Raji (cell line): ENCODE data around the gene MTA1.

Experiments
- POLR2A ChIP-seq: IDR thresholded peaks from 2 replicates; pipeline ENCODE4 v1.6.1; 2011; ENCODE audit warnings: low read depth, low read length, control low read depth; ENCODE audit not compliant: insufficient read depth

MTA1 gene

DNA sequence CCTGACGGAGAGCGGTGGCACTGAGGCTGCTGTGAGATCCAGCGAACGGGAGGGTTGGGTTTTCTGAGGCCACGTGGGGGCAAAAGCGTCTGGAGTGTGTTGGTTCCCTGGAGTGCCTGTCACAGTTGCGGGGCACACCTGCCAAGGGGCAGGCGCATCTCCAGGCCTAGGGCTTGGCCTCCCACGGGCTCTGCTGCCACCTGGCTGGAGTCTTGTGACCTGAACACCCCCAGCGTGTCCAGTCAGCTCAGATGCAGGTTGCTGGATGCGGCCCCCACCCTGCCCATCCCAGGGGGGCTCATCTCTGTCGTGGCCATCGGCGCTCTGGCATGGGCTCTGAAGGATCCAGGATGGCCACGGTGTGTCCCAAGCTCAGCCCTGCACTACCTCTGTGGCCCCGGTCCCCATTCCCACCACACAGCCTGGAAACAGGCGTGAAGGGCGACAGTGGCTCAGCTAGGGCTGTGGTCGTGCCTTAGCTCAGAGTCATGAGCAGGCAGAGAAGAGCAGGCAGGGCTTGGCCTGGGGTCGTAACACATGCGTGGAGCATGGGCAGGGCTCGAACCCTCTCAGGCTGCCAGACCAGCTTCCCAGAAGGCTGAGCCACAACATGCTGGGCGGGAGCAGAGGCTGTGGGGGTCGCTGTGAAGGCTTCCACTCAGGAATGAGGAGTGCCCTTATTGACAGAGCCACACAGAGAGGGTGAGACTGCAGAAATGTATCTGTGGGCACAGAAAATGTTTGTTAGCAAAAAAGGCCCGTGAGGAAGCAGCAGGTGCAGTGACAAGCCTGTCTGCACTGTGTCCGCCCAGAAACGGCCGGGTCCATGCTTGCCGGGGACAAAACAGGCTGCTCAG is 31.5 kb downstream of the MTA1 start:
- no peak for TF ChIP-seq POLR2A

DNA sequence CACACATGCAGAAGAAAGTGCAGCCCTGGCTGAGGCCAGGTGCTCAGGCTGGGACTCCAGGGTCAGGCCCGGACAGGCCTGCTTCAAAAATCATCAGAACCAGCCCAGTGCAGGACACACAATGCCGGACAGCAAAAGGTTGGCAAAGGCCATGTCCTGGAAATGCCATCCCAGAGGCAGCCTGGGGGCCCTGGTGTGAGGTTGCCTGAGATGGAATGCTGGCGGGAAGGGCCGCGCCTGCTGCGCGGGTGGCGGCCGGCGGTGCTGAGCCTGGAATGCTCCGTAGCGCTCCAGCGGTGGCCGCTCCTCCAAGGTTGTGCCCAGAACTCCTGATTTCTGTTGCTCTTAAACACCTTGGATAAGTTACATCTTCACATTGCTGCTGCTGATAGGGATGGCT is 33.3 kb downstream of the MTA1 start:
- TF ChIP-seq POLR2A = no peak

DNA sequence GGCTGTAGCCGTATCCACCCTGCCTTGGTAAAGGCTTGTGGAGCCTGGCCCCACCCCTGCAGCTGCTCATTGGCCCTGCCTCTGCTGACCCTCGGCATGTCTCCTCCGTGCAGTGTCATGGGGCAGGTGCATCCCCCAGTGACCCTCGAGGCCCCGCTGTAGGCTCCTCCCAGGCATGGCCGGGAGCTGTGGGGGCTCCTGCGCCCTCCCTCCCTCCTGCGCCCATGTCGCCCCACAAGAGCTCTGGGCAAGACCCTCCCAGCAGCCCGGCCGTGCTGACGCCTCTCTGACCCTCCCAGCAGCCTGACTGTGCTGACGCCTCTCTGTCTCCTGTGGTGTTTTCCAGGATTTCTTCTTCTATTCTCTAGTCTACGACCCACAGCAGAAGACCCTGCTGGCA is 34.2 kb downstream of the MTA1 start:
- TF ChIP-seq POLR2A = no peak

DNA sequence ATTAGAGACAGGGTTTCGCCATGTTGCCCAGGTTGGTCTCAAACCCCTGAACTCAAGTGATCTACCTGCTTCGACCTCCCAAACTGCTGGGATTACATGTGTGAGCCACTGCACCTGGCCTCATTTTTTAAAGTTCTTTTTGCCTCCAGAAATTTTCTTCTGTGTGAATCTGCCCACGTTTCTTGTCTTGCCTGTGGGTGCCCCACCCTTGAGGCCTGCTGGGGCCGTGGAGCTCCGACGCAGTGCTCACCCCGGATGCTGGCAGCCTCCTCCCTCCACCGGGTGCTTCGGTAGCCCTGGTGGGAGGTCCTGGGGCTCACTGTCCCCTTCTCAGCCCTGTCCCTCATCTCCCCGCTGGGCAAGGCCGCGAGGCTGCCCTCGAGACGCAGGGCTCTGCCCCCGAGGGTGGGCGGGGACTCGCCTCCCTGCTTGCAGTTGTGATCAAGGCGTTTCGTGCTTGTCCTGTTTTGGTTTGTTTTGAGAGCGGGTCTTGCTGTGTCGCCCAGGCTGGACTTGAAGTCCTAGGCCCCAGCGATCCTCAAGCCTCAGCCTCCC is 35.5 kb downstream of the MTA1 start:
- no peak for TF ChIP-seq POLR2A

DNA sequence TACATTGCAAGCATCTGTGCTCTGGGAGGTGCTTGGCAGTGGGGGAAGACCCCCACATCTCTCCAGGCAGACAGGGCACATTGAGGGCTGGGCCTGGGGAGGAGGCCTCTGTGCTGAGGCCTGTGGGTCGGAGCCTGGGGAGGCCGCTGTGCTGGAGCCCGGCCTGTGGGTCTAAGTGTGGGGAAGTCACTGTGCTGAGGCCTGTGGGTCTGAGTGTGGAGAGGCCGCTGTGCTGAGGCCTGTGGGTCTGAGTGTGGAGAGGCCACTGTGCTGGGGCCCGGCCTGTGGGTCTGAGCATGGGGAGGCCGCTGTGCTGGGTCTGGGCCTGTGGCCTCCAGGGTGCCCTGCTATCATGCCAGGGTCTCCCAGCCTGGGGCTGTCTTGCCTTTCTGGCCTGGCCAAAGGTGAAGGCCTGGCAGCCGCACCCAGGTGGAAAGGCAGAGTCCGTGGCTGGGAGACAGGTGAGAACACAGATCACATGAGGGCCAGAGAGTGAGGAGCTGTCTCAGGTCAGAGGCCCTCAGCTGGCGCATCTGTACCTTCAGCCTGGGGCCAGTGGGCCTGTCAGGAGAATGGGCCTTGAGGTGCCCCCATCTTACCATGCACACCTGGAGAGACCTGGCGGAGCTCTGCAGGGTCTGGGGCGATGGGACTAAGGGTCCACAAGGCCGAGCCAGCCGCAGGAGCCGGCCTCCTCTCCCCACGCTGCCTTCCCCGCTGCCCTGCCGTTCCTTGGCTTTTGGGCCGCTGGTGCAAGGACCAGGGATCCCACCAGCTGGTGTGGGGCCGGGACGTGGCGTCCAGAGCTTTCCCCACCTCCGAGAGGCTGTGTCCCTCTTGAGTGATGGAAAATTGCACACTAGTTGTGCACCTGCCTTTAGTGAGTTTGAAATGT is 36.4 kb downstream of the MTA1 start:
- no peak for TF ChIP-seq POLR2A

DNA sequence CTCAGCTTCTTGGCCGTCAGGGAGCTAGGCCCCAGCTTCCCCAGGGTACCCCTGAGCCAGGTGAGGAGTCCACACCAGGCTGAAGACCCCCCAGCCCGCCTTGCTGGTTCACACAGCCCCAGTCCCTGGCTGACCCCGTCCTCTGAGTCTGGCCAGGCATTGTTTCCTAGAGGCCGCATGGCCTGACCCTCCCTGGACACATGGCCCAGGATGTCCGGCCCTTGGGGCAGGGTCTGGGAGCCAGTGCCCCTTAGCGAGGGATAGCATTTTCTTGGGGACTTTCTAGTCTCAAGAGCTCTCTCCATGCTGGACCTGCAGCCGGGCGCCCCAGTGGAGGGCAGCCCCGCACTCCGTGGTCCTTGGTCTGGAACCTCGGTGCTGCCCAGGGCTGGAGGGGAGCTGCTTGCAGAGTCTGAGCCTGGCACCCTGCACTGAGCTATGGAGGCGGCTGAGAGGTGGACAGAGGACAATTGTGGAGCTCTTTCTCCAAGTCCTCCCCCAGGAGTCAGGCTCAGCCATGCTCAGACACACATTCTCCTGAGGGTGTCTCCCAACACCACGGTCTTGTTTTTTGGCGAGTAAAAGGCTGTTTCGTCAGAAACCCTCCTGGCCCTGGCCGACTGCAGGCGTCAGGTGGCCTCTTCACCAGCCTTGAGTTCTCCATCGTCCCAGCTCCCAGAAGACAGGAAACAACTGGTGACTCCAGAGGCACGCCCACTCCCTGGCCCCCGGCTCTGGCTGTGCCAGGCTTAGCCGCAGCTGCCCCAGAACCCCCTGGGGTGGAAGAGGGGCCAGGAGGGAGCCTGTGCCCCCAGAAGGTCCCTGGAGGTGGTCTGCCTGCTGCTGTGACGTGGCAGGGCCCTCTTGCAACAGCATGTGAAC is 37.4 kb downstream of the MTA1 start:
- no peak for TF ChIP-seq POLR2A

DNA sequence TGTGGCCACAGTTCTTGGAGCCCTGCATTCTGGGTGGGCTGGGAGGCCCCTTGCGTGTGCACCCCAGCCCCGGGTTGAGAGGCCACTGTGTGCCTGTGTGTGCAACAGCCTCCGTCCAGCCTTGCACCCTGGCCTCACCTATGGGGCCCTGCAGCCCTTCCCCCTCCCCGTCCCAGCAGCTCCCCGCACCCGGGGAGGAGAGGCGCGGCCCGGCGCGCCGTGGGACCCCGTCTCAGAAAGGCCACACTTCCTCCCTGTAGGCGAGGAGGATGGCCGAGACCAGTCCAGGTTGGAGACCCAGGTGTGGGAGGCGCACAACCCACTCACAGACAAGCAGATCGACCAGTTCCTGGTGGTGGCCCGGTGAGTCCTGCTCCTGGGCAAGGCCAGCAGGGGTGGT is 38.4 kb downstream of the MTA1 start:
- no peak for TF ChIP-seq POLR2A

DNA sequence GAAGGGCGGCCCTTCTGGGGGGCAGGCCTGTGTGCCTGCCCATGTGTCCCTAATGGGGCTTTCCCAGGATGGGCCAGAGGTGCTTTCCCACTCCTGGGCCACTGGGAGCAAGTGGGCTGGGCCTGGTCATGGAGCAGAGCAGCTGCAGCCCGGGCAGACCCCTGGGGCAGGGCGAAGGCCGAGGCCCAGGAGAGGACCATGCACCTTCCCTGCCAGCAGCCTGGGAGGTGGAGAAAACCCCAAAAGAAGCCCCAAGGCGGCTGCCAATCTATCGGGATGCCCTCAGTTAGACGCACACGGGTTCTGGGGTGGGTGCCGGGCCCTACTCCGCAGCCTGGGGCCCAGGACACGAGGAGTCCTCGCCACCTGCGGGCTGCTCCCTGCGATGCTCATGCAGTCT is 38.9 kb downstream of the MTA1 start:
- no peak for TF ChIP-seq POLR2A

DNA sequence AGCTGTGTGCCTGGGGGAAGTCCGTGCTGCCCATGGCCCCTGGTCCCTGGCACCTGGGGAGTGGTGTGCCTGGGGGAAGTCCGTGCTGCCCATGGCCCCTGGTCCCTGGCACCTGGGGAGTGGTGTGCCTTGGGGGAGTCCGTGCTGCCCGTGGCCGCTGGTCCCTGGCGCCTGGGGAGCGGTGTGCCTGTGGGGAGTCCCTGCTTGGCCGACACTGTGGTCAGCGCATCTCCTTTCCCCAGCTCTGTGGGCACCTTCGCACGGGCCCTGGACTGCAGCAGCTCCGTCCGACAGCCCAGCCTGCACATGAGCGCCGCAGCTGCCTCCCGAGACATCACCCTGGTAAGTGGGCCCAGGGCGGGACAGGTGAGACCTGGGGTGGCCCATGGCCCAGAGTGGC is 40.5 kb downstream of the MTA1 start:
- no peak for TF ChIP-seq POLR2A

DNA sequence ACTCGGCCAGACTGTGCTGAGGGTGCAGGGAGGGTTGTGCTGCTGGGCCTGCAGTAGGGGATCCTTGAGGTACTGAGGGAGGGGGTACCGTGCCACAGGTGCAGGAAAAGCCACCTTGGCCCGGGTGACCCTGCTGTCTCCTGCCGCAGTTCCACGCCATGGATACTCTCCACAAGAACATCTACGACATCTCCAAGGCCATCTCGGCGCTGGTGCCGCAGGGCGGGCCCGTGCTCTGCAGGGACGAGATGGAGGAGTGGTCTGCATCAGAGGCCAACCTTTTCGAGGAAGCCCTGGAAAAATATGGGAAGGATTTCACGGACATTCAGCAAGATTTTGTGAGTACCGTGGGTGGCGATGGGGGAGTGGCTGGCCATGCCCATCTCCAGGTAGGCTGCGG is 41.0 kb downstream of the MTA1 start:
- TF ChIP-seq POLR2A = no peak

DNA sequence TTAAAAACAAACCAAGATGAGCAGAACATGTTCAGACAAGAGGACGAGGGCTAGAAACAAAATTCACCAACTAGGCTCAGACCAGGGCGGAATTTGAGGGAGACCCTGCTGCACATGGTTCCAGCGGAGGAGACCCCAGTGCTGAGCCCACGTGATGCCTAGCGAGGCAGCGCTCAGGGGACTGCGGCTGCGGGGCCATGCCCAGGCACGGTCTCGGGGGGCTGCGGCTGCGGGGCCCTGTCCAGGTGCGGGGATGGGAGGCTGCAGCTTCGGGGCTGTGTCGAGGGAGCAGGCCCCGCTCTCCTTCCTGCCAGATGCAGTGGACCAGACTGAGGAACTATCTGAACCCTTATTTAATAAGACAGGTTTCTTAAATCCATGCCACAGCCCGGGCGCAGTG is 42.3 kb downstream of the MTA1 start:
- no peak for TF ChIP-seq POLR2A

DNA sequence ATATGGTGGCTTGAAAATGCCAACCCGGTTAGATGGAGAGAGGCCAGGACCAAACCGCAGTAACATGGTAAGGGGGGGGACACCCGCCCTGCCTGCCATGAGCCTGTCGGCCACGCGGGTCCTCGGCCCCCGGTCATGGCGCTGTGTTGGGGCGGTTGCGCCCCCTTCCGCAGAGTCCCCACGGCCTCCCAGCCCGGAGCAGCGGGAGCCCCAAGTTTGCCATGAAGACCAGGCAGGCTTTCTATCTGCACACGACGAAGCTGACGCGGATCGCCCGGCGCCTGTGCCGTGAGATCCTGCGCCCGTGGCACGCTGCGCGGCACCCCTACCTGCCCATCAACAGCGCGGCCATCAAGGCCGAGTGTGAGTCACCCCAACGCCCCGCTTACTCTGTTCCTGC is 44.9 kb downstream of the MTA1 start:
- TF ChIP-seq POLR2A = no peak

DNA sequence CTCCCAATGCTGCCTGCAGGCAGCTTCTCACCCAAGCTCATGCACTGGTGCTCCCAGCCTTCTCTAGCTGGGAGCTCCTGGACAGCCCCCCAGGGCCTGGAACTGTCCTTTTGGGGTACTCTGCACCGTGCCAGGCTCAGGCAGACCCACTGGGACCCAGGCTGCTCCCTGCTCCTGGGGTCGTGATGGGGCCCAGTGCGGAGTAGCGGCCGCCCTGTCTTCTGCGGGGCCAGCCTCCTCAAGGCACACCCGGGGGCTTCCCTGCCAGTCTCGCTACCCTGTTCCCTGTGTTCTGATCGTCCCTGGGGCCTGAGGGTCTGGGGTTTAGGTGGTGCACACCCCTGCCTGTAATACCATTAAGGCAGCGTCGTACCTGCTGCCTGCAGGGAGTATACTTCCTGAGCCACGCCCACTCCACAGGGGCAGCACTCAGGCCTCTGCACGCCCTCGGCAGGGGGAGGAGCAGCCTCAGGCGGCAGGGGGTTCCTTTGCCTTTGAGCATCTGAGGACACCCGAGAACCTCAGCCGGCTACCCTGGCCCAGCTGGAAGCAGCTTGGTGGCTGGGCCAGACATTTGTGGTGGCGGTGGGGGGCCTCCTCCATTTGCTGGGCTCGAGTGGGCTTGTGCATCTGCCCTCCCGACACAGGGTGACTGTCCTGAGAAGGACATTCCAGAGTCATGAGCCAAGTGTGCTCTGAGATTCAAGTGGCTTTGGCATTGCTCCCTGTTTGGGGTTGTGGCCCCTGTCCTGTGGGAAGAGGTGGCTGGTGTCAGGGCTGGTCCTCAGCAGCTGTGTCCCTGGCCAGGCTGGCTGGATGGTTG is 45.8 kb downstream of the MTA1 start:
- no peak for TF ChIP-seq POLR2A
